GM19455 (cell line): ENCODE data around the gene PLPPR3.

Source experiments
- ATAC-seq: cut with Tn5 transposase; IDR thresholded peaks from one replicate; pipeline ENCODE4 v1.9.1; 2021; ENCODE audit not compliant: unreplicated experiment

Gene PLPPR3

DNA sequence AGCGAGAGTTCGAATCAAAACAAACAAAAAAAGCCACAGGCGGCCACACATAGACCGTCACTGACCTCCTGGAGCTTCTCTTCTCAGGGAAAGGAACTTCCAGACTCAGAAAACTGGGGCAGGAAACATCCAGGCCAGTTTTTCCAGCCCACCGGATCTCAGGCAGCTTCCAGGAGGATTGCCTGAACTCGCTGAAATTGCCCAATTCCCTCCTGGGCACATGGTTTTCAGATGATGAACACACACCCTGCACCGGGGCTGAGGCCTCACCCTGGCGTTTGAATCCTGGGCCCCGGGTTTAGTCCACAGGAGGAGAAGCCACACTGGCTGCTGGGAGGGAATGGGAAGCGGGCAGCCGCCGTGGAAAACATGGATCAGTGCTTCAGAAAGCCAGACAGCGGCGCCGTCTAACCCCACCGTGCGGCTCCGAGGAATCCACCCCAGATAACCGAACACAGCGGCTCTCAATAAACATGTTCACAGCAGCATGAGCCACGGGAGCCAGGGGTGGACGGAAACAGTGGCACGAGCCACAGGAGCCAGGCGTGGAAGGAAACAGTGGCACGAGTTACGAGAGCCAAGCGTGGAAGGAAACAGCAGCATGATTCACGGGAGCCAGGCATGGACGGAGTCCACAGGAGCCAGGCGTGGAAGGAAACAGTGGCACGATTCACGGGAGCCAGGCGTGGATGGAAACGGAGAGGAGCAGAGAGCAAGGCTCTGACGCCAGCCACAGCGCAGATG lies 42.7 kb downstream of the PLPPR3 start:
- no peak for ATAC-seq

DNA sequence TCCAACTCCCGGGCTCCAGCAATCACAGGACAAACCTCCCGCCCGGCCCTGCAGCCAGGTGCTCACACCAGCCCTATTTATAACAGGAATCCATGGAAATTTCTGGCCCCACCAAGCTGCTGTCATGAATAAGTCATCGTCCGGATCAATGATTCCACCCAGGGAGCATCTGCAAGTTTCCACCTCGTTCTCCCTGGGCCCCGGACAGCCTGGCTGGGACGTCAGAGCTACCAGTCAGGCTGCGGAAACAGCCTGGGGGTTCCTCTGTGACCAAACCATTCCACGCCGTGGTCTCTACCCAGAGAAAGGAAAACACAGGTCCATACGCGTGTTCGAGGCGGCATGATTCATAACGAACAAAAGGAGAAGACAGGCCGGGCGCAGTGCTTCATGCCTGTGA lies 45.2 kb downstream of the PLPPR3 start:
- ATAC-seq: no peak

DNA sequence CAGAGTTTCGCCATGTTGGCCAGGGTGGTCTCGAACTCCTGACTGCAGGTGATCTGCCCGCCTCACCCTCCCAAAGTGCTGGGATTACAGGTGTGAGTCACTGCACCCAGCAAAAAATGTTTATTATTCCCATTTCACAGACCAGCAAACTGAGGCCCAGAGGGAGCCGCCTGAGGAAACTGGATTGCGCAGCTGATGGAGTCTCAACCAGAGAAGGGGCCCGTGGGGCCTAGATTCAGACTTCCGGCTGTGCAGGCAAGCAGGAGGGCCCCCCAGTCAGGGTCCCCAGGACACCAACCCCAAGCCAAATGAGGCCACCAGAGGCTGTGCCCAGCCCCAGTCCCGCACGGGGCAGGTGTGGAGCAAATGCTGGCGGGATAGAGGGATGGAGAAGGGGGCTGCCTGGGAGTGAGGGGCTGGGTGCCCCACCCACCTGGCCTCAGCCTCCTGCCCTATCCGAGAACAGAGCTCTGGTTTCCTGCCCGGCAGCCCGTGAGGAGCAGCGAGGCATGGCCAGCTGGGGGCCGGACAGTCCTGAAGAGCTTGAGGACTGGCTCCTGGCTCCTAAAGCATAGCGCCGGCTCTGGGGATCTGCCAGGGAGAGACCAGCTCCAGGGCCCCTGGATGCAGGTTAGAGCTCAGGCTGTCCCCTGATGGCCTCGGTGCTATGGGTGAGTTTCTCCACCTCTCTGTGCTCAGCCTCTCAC lies 48.9 kb downstream of the PLPPR3 start:
- ATAC-seq: no peak

DNA sequence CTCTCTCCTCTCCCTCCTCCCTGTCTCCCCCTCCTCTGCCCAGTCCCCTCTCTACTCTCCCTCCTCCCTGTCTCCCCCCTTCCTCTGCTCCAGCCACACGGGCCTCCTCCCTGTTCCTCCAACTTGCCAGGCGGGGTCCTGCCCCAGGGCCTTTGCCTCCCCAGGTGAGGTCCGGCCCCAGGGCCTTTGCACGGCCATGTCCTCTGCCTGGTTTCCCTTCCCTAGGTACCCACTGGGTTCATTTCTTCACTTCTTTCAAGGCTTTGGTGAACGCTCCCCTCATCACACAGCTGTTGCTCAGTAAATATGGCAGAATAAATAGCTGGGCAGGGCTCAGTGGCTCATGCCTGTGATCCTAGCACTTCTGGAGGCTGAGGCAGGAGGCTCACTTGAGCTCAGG lies 49.7 kb downstream of the PLPPR3 start:
- ATAC-seq: no peak

DNA sequence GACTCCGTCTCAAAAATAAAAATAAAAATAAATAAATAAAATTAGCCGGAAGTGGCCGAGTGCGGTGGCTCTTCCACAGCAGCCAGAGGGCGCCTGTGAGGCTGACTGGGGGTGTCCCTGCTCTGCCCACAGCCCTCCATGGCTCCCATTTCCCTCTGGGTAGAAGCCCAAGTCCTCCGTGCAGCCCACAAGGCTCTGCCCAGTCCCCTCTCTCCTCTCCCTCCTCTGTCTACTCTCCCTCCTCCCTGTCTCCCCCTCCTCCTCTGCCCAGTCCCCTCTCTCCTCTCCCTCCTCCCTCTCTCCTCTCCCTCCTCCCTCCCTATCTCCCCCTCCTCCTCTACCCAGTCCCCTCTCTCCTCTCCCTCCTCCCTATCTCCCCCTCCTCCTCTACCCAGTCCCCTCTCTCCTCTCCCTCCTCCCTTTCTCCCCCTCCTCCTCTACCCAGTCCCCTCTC lies 50.4 kb downstream of the PLPPR3 start:
- ATAC-seq: no peak

DNA sequence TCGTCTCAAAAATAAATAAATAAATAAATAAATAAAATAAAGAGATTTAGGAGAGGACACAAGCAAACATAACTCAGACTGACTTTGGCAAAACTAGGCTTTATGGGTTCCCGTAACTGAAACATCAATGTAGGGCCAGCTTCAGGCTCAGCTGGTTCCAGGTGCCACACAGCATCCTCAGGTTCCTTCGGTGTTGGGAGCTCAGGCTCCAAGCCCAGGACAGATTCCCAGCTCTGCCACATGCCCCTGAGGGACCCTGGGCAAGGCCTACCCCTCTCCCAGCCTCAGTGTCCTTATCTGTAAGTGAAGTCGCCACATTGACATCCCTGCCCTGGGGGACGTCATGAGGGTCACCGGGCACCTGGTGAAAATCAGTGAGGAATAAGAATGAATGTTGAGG lies 52.1 kb downstream of the PLPPR3 start:
- no peak for ATAC-seq

DNA sequence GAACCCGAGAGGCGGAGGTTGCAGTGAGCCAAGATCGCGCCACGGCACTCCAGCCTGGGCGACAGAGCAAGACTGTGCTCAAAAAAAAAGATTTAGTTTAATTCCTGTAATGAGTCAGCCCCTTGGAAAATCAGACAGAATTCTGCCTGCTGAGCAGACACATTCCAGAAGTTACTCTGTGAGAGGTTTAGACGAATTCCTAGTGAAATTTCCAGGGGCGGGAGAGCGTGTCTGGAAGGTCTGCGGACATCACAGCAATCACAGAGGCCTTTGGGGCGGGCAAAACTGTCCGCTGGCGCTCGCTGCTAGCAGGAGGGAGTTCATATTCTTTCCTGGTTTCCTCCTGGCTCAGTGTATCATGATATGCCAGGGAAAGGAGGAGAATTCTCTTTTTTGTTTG lies 53.3 kb downstream of the PLPPR3 start:
- ATAC-seq: no peak

DNA sequence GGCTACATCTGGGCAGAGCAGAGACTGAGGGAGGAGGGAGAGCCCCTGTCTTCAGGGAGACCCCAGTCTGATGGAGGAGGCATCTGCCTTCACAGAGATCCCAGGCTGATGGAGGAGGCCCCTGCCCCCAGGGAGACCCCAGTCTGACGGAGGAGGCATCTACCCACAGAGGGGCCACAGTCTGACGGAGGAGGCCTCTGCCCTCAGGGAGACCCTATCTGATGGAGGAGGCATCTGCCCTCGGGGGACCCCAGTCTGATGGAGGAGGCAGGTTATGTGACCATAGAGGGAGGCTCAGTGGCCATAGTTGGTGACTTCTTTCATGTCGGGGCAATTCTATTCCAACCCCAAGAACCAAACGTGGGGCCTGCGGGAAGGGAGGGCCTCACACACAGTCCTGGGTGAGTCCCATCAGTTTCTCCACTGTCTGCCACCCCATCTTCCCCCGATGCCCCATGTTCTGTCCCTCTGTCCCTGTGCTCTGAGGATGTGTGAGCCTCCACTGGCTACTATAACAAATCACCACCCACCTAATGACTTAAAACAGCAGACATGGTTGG lies 56.5 kb downstream of the PLPPR3 start:
- no peak for ATAC-seq

DNA sequence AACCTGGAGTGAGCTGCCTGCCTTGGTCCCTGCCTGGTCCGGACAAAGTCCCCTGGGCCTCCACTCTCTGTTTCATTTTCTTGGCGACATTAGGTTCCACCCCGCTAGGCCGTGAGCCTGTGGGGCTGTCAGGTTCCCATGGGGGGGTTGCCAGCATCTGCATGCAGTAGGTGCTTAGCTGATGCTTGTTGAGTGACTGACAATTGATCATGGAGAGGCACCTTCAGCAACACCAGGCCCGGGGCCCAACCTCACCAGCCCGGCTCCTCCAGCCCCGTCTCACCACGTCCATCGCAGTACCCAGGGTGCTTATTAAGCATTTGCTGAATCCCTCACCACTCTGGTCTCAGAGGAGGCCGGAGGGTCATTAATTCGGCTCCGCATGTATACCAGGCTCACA lies 57.5 kb downstream of the PLPPR3 start:
- ATAC-seq: no peak

DNA sequence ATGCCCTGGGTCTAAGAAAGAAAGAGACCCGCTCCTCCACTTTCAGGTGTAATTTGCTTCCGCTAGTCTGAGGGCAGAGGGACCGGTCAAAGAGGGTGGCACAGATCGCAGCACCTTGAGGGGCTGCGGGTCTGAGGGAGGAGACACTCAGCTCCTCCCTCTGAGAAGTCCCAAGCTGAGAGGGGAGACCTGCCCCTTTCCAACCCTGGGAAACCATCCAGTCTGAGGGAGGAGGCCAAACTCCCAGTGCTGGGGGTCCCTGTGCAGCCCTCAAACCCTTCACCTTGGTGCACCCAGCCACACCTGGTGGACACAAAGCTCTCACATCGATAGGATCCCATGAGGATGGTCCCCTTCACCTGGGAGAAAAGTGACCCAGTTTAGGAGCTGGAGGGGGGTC lies 57.9 kb downstream of the PLPPR3 start:
- ATAC-seq: no peak

DNA sequence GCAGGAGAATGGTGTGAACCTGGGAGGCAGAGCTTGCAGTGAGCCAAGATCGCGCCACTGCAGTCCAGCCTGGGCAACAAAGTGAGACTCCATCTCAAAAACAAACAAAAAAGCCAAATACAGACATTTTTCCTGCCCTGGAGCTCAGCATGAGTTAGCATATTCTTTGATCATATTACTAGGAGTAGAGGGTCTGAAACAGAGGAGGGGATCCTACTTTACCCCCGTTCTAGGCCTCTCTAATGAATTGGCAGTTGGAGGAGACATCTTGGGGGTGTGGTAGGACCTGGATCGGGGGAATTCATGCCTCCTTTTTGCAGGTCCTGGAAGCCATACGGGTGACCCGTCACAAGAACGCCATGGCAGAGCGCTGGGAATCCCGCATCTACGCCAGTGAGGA lies 58.6 kb downstream of the PLPPR3 start:
- no peak for ATAC-seq
